Measurements from ENCODE around the gene DYNC2I2.
"Not testable (repeated sequence)": the region's sequence is repeated elsewhere in the genome, so short reads cannot be mapped to it uniquely, and the experiment has no call there.

Gene DYNC2I2
- 4.1 to 4.2 reads per million in 2 donors for total RNA-seq

- peak; percentile 91 to 97 (median 95) for DNase-seq
These were observed at the start of gene DYNC2I2 for GRCh38 chr9:128656416-128657343. DYNC2I2 (minus strand) TSS chr9:128656847; CDS start chr9:128656726, 121 bp downstream.

- no peak for DNase-seq
These were observed 49.4 kb upstream of the DYNC2I2 start for GRCh38 chr9:128706045-128706444.

DNA sequence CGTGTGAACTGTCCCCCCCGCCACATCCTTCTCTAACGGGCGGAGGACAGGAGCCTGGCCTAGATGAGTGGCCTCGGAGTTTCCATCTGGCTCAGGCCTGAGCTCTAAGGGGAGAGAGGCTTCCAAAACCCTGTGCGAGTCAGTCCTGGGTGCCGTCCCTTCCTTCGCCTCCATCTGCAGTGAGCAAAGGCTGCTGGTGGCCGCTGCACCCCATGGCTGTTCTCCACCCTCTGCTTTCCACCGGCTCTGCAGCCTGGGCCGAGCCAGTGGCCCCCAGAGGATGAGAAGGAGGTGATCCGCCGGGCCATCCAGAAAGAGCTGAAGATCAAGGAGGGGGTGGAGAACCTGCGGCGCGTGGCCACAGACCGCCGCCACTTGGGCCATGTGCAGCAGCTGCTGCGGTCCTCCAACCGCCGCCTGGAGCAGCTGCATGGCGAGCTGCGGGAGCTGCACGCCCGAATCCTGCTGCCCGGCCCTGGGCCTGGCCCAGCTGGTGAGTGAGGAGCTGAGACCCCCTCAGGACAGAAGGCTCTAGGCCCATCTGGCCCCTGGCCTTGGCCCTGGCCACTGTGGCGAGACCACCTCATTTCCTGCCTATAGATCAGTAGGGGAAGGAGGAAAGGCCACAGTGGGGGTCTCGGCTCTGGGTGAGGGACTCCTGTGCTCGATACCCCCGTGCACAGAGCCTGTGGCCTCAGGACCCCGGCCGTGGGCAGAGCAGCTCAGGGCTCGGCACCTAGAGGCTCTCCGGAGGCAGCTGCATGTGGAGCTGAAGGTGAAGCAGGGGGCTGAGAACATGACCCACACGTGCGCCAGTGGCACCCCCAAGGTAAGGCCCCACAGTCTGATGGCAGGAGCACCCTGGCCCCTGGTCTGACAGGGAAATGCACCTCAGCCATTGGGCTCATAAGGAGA, 48.7 kb upstream of the DYNC2I2 start:
- DNase-seq = no peak

- no peak for DNase-seq
These were observed 47.7 kb upstream of the DYNC2I2 start for GRCh38 chr9:128704356-128704670.

- DNase-seq = no peak
These were observed 47.1 kb upstream of the DYNC2I2 start for GRCh38 chr9:128703616-128704355.

DNA sequence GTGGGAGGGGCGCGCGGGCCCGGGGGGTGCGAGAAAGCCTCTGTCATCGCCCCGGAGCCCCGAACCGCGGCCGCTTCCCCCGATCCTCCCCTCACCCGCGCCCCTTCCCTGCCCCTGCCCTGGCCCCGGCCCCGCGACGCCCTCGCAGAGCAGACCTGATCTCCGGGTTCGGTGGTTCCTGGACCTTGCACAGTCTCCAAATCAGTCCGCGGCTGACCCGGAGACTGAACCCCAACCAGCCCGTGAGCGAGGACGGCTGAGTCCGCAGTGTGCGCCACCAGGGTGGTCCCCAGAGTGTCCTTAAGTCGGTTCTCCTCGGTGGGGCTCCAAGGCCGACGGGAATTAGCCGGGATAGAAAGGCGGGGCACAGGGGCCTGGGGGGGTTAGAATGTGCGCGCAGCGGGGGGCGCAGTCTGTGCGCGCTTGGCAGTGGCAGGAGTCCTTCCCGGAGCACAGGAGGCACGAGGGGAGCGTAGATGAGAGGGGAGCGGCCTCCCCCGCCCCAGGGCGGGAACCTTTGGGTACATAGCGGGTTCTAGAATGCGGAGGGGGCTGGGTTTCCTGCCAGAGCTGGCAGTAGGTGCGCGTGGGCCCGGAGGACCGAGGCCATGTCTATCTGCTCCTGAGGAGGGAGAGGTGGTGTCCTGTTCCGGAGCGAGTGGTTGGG, 46.4 kb upstream of the DYNC2I2 start:
- DNase-seq = peak in 1 of 5 experiments; percentile 48

GRCh38 chr9:128702445-128702948, 45.9 kb upstream of the DYNC2I2 start, which contains the start of gene PKN3:
PKN3 (plus strand) TSS chr9:128702503; CDS start chr9:128702916, 413 bp downstream.
- DNase-seq = peak; percentile 72 to 83 (median 77)

- no peak for DNase-seq
These were observed 44.7 kb upstream of the DYNC2I2 start for GRCh38 chr9:128701227-128701854.

DNA sequence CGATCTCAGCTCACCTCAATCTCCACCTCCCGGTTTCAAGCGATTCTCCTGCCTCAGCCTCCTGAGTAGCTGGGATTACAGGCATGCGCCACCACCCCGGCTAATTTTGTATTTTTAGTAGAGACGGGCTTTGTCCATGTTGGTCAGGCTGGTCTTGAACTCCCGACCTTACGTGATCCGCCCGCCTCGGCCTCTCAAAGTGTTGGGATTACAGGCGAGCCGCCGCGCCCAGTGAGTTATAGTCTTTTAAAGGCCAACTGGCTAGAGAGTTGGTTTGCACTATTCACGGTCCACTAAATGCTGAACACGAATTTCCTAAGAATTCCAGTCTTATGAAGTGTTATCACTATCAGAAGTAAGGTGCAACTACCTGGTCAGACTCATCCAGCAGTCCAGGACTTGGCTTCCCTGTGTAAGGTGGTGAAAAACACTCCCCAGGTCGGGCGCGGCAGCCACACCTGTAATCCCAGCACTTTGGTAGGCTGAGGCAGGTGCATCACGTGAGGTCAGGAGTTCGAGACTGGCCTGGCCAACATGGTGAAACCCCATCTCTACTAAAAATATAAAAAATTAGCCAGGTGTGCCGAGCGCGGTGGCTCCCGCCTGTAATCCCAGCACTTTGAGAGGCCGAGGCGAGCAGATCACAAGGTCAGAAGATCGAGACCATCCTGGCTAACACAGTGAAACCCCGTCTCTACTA, 42.6 kb upstream of the DYNC2I2 start:
- DNase-seq = not testable (repeated sequence)

DNA sequence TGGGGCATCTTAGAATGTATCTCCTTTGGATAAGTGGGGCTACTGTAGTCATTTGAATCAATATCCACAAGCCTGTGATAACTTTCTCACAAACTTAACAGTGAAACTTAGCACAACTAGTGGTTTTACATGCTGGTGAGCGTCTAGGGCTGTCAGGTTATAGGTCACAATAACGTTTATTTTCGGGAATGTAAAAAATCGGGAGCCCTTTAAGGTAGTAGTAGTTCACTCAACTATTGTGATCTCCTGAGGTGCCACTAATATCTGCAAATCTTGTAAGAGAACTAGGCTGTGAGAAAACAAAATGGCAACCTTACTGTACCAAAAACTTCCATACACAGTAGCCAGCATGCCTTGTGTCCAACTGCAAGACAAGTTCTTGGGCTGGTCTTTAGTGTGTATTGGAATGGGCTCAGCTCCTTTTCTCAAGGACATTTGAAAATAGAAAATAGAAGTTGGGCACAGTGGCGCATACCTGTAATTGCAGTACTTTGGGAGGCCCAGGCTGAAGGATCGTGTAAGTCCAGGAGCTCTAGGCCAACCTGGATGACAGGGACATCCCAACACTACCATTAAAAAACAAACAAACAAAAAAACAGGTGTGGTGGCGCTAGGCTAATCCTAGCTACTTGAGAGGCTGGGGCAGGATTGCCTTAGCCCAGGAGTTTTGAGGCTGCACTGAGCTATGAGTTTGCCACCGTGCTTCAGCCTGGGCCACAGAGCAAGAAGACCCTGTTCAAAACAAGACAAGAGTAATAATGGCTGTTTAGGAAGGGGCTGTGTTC, 40.5 kb upstream of the DYNC2I2 start:
- DNase-seq = no peak

DNA sequence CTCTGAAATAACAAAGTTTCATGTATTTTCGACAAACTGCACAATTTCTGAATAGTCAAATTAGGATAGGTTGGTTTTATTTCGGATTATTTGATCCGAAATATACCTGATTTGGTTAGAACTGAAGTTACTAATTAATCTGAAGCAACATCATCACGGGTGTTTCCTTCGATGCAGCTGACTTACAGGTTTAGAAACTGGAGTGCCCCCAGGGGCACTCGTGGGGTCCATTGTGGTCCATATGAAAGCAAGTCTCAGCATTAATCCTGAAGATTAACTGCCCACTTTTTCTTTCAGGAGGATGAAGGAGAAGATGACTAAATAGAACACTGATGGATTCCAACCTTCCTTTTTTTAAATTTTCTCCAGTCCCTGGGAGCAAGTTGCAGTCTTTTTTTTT, 37.7 kb upstream of the DYNC2I2 start:
- no peak for DNase-seq

DNA sequence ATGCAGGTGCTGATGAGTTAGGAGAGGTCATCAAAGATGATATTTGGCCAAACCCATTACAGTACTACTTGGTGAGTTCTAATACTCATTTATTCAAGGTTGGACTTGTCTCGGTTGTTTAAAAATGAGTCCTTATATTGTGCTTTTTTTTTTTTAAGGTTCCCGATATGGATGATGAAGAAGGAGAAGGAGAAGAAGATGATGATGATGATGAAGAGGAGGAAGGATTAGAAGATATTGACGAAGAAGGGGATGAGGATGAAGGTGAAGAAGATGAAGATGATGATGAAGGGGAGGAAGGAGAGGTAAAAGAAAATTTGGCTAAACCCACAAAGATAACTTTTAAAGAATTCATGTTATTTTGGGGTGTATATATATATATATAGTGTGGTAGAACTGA, 37.1 kb upstream of the DYNC2I2 start:
- DNase-seq = not testable (repeated sequence)

GRCh38 chr9:128690684-128691034, 34.0 kb upstream of the DYNC2I2 start:
- no peak for DNase-seq

DNA sequence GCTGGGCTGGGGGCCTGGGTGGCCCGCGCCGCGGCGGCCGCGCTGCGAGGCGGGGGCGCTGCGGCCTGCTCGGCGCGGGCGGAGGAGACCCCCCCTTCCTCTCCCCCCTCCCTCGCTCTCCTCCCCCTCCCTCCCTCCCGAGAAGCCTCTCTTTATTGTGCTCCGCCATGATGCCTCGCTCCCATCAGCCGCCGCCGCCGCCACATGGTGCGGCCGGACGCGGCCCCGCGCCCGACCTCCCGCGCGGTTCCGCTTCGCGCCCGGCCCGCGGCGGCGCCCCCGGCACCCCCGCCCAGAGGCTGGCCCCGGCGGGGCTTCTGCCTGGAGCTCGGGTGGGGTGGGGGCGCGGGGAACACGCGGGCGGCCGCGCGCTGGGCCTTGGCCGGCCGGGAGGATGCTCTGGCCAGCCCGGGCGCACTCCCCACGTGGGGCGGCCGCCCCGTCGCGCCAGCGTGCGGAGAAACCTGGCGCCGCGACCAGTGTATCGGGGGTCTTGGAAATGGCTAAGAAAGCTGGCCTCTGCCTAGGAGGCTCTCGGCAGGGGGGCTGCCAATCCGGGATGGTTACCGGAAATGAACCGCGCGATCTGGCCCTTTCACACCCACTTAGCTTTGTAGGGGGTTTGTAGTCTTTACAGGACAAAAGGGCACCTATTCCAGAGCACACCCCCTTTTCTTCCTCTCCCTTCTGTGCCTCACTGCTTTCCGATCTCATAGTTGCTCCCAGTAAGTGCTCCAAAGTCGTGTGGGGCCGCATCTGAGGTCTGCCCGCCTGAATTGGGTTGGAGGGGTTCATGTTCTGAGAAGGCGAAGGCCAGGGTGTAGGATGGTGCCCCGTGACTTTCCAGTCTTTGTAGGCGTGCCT, 33.4 kb upstream of the DYNC2I2 start:
- peak in 4 of 5 experiments; percentile 26 to 84 (median 49) for DNase-seq

DNA sequence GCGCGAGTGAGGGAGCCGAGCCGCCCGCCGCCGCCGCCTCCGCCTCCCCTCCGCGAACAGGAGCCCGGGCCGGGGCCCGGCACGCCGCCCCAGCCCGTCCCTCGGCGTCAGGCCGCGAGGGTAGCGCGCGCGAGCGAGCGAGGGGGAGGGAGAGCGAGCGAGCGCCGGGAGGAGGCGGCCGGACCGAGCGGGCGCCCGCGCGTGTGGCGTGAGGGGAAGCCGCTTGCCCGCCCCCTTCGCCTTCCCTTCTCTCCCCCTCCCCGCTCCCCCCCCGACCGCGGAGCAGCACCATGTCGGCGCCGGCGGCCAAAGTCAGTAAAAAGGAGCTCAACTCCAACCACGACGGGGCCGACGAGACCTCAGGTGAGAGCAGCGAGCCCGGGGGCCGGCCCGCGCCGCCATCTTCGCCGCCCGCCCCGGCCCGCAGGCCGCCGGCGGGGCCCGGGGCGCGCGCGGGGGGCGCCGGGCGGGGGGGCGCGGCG, 32.7 kb upstream of the DYNC2I2 start:
- peak in 3 of 5 experiments; percentile 38 to 58 (median 43) for DNase-seq

GRCh38 chr9:128688501-128689292, 32.0 kb upstream of the DYNC2I2 start, which contains the start of gene SET:
SET (plus strand) TSS chr9:128689222; CDS start chr9:128689583, 361 bp downstream.
- DNase-seq = peak; percentile 84 to 96 (median 88)

DNA sequence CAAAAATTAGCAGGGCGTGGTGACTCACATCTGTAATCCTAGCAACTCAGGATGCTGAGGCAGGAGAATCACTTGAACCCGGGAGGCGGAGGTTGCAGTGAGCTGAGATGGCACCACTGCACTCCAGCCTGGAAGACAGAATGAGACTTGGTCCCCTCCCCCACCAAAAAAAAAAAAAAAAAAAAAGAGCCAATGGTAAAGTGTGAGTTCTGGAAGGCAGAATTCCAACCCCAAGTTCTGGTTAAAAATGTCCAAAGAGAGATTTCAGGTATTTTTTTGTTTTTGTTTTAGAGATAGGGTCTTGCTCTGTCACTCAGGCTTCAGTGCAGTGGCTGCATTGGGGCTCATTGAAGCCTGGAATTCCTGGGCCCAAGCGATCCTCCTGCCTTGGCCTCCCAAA, 30.8 kb upstream of the DYNC2I2 start:
- DNase-seq = no peak

Measured in T-helper 2 cell (primary cell).